Liver (tissue), 9 donors: Measurements from ENCODE around the gene CACNA1B. TPM values are rescaled to one million over a fixed set of nuclear protein-coding genes. Genes with fewer than 3 reads are reported as not detected.

Experiments used
- DNase-seq: peaks from one replicate; pipeline ENCODE4 v3.0.0-alpha.2; 2017; ENCODE audit warnings: low spot score
- H3K27ac ChIP-seq, 2 donors: one replicate each; pipeline ENCODE4 v1.7.0; 2013; ENCODE audit warnings: inconsistent platforms in 2 of 2, low read length in 2 of 2, control low read depth in 1 of 2, low read depth in 1 of 2, mild to moderate bottlenecking in 1 of 2
- H3K27me3 ChIP-seq, 4 donors: one replicate each; pipeline versions ENCODE4 v1.6.1 to v1.7.0; 2013; ENCODE audit warnings: low read length in 3 of 4, inconsistent platforms in 1 of 4, mild to moderate bottlenecking in 1 of 4, moderate library complexity in 1 of 4; ENCODE audit not compliant: control insufficient read depth in 4 of 4, insufficient read depth in 4 of 4
- H3K36me3 ChIP-seq, 4 donors: one replicate each; pipeline versions ENCODE4 v1.6.1 to v1.7.0; 2013; ENCODE audit warnings: low read length in 3 of 4, mild to moderate bottlenecking in 3 of 4, low read depth in 1 of 4, moderate library complexity in 1 of 4; ENCODE audit not compliant: control insufficient read depth in 4 of 4, insufficient read depth in 3 of 4
- H3K4me1 ChIP-seq, 4 donors: one replicate each; pipeline versions ENCODE4 v1.6.1 to v1.7.0; 2013; ENCODE audit warnings: low read length in 3 of 4, mild to moderate bottlenecking in 3 of 4, moderate library complexity in 1 of 4; ENCODE audit not compliant: control insufficient read depth in 4 of 4, insufficient read depth in 4 of 4
- H3K4me3 ChIP-seq, 3 donors: one replicate each; pipeline versions ENCODE4 v1.6.1 to v1.7.0; 2013; ENCODE audit warnings: low read length in 3 of 3, control low read depth in 1 of 3, low read depth in 1 of 3, mild to moderate bottlenecking in 1 of 3
- H3K9ac ChIP-seq, 2 donors: one replicate each; pipeline ENCODE4 v1.7.0; 2013; ENCODE audit warnings: low read length in 2 of 2, mild to moderate bottlenecking in 2 of 2, moderate library complexity in 2 of 2, control low read depth in 1 of 2, low read depth in 1 of 2
- H3K9me3 ChIP-seq, 4 donors: one replicate each; pipeline versions ENCODE4 v1.6.1 to v1.7.0; 2013; ENCODE audit warnings: low read length in 3 of 4; ENCODE audit not compliant: control insufficient read depth in 4 of 4
- ATF3 ChIP-seq: IDR thresholded peaks from 2 replicates; pipeline ENCODE4 v1.6.1; 2016; ENCODE audit warnings: antibody characterized with exemption
- CTCF ChIP-seq: fragments of 150-350 bp; IDR thresholded peaks from 2 replicates; pipeline ENCODE4 v1.5.1; 2017; ENCODE audit warnings: improper control_type of control experiment, low read depth, low read length; ENCODE audit not compliant: missing input control
- EGR1 ChIP-seq, 2 donors: IDR thresholded peaks; 2 replicates each; pipeline ENCODE4 v1.6.1; 2016 to 2018; ENCODE audit warnings: antibody characterized with exemption in 2 of 2, low read depth in 2 of 2
- FOXA1 ChIP-seq: IDR thresholded peaks from 2 replicates; pipeline ENCODE4 v1.6.1; 2016; ENCODE audit warnings: antibody characterized with exemption
- FOXA2 ChIP-seq: IDR thresholded peaks from 2 replicates; pipeline ENCODE4 v1.6.1; 2016; ENCODE audit warnings: antibody characterized with exemption
- HNF4A ChIP-seq, 2 donors: conservative IDR thresholded peaks; 2 replicates each; pipeline ENCODE4 v1.6.1; 2016; ENCODE audit warnings: antibody characterized with exemption in 2 of 2, mild to moderate bottlenecking in 2 of 2
- HNF4G ChIP-seq: IDR thresholded peaks from 2 replicates; pipeline ENCODE4 v1.6.1; 2016; ENCODE audit warnings: antibody characterized with exemption
- MAX ChIP-seq: IDR thresholded peaks from 2 replicates; pipeline ENCODE4 v1.6.1; 2016; ENCODE audit warnings: antibody characterized with exemption
- RAD21 ChIP-seq, 2 donors: IDR thresholded peaks; 2 replicates each; pipeline ENCODE4 v1.6.1; 2016; ENCODE audit warnings: antibody characterized with exemption in 2 of 2, mild to moderate bottlenecking in 2 of 2
- REST ChIP-seq: IDR thresholded peaks from 2 replicates; pipeline ENCODE4 v1.6.1; 2016; ENCODE audit warnings: antibody characterized with exemption, mild to moderate bottlenecking
- SP1 ChIP-seq: IDR thresholded peaks from 2 replicates; pipeline ENCODE4 v1.6.1; 2018; ENCODE audit warnings: antibody characterized with exemption, mild to moderate bottlenecking
- TAF1 ChIP-seq: conservative IDR thresholded peaks from 2 replicates; pipeline ENCODE4 v1.6.1; 2016; ENCODE audit warnings: antibody characterized with exemption, mild to moderate bottlenecking
- YY1 ChIP-seq: IDR thresholded peaks from 2 replicates; pipeline ENCODE4 v1.6.1; 2016; ENCODE audit warnings: antibody characterized with exemption, mild to moderate bottlenecking
- ZBTB33 ChIP-seq: IDR thresholded peaks from 2 replicates; pipeline ENCODE4 v1.6.1; 2016; ENCODE audit warnings: antibody characterized with exemption
- WGBS: extraction: QIAGEN DNeasy Blood & Tissue Kit; methylation state at CpG from one replicate; pipeline ENCODE4 v1.1.7; 2013; 5-methylcytosine and 5-hydroxymethylcytosine counted together
- polyA plus RNA-seq, 2 donors: library from polyadenylated mRNA; stranded (reverse) in 1 of 2; unstranded in 1 of 2; fragments of 200-250 nt in 1 of 2; fragments of >200 nt in 1 of 2; fragmentation: Nextera tagmentation in 1 of 2; extraction: Ambion mirVana in 1 of 2; gene quantifications; one replicate each; pipeline versions ENCODE4 v1.2.1 to v1.2.3, GENCODE V29; 2013 to 2015
- total RNA-seq, 2 donors: library from RNA; depleted of rRNA; stranded (reverse); fragments of >200 nt; gene quantifications; one replicate each; pipeline ENCODE4 v1.2.3, GENCODE V29; 2014
- donor health status: healthy.
- donor health status: healthy.
- donor health status: healthy.
- donor health status: healthy.
- donor health status: healthy.

Gene CACNA1B
- total and polyA plus RNA-seq, 4 donors = under 0.01 to 0.05 TPM; not detected in 2

GRCh38 chr9:138013836-138014562 lies 136.4 kb downstream of the CACNA1B start:
- no peaks in the 10 kb centered on the region for H3K27me3 ChIP-seq
- WGBS = 83% methylated on average over 15 of the region's 15 CpGs

GRCh38 chr9:138014563-138014945 lies 137.0 kb downstream of the CACNA1B start:
- Histone ChIP-seq H3K4me1 (no peaks in the 10 kb centered on the region), H3K27me3 (no peaks in the 10 kb centered on the region), H3K9ac (no peak overlapping the region), H3K27ac (no peak overlapping the region), H3K9me3 (no peaks in the 10 kb centered on the region), H3K36me3 (no peaks in the 10 kb centered on the region), H3K4me3 (no peak overlapping the region)
- 91% methylated on average over 6 of the region's 6 CpGs for WGBS
- DNase-seq = no peak
- no peak for TF ChIP-seq YY1
- no peak for TF ChIP-seq CTCF
- TF ChIP-seq FOXA2 = no peak
- no peak for TF ChIP-seq ZBTB33
- TF ChIP-seq RAD21 (IDR thresholded peaks at IDR 0.05) = no peak
- no peak for TF ChIP-seq TAF1
- no peak for TF ChIP-seq REST
- TF ChIP-seq ATF3 = no peak
- no peak for TF ChIP-seq HNF4G

More at GRCh38 chr9:138013836-138014562, 136.4 kb downstream of the CACNA1B start:
- H3K27ac ChIP-seq = no peak overlapping the region
- H3K4me3 ChIP-seq = no peak overlapping the region
- no peak for TF ChIP-seq CTCF
- TF ChIP-seq FOXA2 = no peak
- TF ChIP-seq ZBTB33 = no peak
- no peak for TF ChIP-seq EGR1 (IDR thresholded peaks at IDR 0.05; ENCODE audit: low read depth in 2 of 2)
- no peak for TF ChIP-seq YY1
- TF ChIP-seq HNF4A (conservative IDR thresholded peaks at IDR 0.05) = no peak
- no peak for TF ChIP-seq MAX
- TF ChIP-seq SP1 = no peak
- no peak for TF ChIP-seq FOXA1
- DNase-seq = no peak
- H3K9me3 ChIP-seq = no peaks in the 10 kb centered on the region
- no peaks in the 10 kb centered on the region for H3K36me3 ChIP-seq
- no peaks in the 10 kb centered on the region for H3K4me1 ChIP-seq
- H3K9ac ChIP-seq = no peak overlapping the region
